Hippocampal formation (tissue), 2 donors: ENCODE data around the gene FAM163B.
A peak's percentile ranks its signal among the peaks of the same experiment; 100 is the strongest.

ENCODE experiments used
- DNase-seq, 2 donors: peaks; one replicate each; lab custom pipeline; 2025; lab: John Stamatoyannopoulos, UW

Gene FAM163B

DNA sequence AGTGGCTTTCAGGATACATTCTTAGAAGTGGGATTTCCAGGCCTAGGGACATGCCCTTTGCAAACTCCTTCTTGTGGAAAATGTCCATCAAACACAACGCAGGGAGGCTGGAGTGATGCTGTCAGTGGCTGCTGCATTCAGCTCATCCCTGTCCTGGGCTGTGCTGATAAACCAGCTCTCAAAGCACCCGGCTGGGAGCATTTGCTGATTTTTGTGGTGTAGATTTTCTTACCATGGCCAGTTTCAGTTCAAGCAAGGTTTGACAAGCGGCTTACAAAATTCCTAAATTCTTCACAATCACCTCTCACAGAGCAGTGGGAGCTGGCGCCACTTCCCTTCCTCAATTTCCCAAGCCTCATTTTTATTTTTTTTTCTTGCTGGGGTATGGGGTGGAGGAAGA is 28.2 kb downstream of the FAM163B start:
- DNase-seq: no peak

DNA sequence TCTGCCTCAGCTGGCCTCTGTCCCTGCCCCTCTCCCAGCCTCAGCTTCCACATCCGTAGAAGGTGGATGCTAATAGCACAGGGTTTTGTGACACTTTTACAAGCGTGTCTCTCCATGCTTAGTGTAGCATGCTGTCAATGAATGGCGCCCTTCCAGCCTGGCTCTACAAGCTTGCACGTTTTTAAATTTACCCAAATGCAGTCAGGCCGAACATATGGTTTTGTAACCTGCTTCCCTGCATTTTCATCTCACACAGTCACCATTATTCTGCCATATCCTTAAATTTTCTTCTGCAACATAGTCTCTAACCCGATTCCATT is 28.8 kb downstream of the FAM163B start:
- no peak for DNase-seq

DNA sequence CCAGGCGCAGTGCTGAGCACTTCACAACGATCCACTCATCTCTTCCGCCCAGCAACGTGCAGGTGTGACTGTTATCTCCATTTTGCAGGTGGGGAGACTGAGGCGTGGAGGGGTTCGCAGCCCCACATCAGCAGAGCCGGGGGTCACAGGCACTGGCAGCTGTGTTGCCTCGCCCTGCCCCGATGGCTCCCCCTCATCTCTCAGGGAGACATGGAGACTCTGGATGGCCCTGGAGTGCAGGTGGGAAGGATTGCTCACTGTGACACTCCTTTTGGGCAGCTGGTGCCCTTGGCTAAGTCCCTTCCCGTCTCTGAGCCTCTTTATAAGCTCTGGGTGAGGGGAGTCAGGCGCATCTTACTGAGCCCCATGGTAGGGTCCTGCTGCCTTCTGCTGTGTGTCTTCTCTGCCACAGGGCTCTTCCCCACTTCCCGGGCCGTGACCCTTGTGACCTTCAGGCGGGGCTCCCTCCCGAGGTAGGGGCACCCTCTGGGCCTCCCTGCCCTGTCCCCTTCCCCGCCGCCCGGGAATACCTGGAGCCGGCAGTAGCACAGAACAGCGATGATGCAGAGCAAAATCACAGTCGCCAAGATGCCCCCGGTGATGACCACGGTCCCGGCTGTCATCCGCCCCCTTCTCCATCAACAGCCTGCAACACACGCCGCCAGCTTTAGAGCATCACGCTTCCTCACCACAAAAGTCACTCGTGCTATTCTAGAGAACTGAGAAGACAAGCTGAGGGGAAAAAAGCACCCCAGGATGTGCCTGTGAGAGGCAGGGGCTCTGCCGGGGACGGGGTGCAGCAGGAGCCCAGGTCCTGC is 29.4 kb downstream of the FAM163B start:
- no peak for DNase-seq

GRCh38 chr9:133578524-133579441 is 30.4 kb downstream of the FAM163B start:
- no peak for DNase-seq

DNA sequence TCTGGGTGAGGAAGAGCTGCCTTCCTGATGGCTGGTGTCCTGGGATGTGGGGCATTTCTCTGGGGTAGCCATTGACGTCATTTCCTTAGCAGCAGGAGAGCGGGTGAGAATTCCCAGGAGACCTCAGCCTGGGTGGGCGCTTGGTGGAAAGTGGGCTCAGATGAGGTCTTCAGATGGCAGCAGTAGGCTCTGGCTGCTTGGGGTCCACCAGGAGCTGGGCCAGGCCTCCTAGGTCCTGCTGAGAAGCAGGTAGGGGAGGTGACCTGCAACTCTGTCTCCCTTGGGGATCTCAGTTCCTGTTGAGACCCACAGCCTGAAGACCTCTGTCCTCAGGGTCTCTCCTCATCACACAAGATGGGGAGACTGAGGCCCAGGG is 31.5 kb downstream of the FAM163B start:
- no peak for DNase-seq

- no peak for DNase-seq
These were observed 32.1 kb downstream of the FAM163B start for GRCh38 chr9:133576875-133577736.

GRCh38 chr9:133576031-133576874 is 32.9 kb downstream of the FAM163B start:
- DNase-seq: no peak

- DNase-seq: no peak
These were observed 33.8 kb downstream of the FAM163B start for GRCh38 chr9:133575186-133576030.

DNA sequence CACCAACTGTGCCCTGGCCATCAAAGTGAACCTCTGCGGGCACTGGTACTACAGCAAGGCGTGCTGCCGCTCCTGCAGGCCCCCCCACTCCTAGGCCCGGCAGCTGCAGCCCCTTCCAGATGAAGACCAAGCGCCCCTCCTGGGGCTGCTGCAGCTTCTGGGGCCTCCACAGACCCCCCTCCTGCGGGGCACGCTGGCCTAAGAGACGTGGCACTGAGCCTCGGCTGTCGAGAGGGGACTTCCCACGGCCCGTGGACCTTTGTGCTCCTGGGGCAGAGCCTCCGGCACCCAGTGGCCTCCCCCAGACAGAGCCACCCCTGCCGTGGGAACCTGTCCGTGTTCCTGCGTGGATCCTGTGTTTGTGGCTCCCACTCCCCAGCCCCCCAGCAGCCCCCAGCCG is 34.4 kb downstream of the FAM163B start:
- no peak for DNase-seq

- DNase-seq: no peak
These were observed 35.2 kb downstream of the FAM163B start for GRCh38 chr9:133573791-133574515.

- DNase-seq: peak; percentile 84 to 86
These were observed 36.3 kb downstream of the FAM163B start for GRCh38 chr9:133572821-133573361.

DNA sequence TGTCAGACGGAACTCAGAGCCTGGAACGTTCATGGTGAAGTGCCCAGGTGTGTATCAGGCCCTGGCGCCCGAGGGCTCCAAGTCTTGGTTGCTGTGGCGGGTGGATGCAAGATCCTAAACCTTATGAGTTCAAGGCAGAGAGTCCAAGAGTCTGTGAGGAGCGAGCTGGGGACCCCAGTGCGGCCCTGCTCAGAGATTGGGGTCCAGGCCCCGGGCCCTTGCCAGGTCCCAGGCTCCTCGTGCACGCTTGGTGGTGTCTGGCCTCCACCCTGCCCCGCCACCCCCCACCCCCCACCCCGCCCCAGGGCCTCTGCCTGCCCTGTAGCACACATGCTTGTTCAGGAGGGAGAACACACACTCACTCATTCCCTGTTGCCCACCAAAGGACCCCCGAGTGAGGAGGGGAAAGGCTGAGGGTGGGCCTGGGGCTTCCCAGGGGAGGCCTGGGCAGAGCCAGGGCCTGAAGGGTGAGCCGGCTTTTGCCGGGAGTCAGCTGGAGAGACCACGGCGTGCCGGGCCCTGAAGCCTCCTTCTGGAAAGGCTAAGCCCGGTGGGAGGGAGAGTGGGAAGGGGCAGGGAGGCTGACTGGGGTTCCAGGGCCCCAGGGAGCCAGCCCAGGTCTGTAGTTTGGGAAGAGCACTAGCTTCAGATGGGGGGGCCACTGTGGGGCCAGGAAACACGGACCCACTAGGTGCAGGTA is 37.1 kb downstream of the FAM163B start:
- no peak for DNase-seq

DNA sequence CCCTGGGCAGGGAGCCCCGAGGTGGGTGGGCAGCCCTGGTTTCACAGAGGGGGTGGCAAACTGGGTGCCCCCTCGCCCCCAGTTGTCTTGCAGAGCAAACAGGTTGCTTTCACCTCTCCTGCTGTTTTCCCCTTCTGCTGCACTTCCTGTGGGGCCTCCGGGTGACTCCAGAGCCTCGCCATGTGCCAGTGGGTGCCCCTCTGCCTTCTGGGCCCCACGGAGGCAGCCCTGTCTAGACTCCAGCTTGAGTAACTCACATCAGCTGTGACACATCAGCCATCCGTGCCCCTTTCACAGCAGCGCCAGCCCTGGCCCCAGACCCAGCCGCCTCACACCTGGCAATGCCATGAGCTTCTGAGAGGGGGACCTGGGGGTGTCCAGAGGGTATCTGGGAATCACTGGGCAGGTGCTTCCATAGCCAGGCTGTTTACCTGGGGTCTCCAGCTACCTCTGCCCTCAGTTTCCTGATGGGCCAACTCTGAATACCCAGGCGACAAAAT is 37.7 kb downstream of the FAM163B start:
- no peak for DNase-seq

- DNase-seq: no peak
These were observed 38.5 kb downstream of the FAM163B start for GRCh38 chr9:133570691-133571080.

DNA sequence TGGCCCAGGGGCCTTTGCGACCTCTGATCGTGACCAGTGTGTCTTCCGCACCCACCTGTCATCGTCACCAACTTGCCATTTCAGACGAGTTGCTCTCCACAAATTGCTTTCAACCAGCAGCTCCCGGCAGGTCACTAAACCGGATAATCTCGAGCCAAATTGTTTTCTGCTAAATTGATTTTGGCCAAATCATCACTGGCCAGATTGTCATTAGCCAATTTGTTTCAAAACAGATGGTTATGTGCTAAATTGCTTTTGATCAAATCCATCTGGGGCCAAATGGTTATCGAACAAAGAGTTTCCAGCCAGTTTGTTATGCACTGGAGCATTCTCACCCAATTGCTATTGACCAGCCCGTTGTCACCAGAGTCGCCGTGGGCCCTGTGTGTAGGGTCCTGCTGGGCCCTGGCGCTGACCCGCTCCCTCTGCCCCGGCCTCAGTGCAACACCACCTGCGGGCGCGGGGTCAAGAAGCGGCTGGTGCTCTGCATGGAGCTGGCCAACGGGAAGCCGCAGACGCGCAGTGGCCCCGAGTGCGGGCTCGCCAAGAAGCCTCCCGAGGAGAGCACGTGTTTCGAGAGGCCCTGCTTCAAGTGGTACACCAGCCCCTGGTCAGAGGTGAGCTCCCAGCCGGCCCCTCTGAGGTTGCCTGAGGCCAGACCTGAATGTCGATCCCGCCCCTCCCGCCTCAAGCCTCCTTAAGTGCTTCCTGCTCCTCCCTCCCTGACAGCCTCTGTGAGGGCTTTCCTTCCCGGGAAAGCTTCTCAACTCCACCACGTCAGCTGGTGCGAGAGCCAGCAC is 39.1 kb downstream of the FAM163B start:
- no peak for DNase-seq

- DNase-seq: no peak
These were observed 39.9 kb downstream of the FAM163B start for GRCh38 chr9:133569121-133569785.

DNA sequence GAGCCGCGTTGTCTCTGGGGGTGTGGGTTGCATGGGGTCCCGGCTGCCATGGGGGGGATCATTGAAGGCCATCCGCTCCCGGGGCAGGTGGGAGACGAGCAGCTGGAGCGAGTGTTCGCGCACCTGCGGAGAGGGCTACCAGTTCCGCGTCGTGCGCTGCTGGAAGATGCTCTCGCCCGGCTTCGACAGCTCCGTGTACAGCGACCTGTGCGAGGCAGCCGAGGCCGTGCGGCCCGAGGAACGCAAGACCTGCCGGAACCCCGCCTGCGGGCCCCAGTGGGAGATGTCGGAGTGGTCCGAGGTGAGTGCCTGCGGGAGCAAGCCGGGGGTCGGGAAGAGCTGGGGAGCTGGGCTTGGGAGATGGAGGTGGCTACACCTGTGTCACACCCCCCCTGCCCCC is 41.0 kb downstream of the FAM163B start:
- DNase-seq: no peak
